HG03159 (cell line): ENCODE results near the gene ZDHHC1.

ENCODE experiments used
- ATAC-seq: cut with Tn5 transposase; IDR thresholded peaks from one replicate; pipeline ENCODE4 v1.9.1; 2021; ENCODE audit warnings: mild to moderate bottlenecking, moderate library complexity; ENCODE audit not compliant: unreplicated experiment

The ZDHHC1 gene

GRCh38 chr16:67411339-67411738 is 4.9 kb downstream of the ZDHHC1 start:
- no peak for ATAC-seq

DNA sequence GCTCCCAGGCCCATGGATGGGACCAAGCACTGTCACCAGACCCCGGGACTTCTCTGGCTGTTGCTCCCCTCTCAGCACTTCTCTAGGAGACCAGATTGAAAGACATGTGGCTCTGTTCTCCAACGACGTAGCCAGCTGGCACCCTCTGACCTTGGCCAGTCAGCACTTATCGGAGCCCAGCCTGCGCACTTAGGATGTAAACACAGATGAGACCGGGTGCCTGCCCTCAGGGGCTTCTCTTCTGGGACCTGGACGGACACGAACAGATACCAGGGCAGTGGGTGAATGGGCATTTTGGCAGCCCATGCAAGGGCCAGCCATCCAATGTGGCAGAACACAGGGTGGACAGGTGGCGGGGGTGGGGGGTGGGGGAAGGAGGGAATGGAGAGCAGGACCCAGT is 6.6 kb downstream of the ZDHHC1 start:
- ATAC-seq: no peak

- ATAC-seq: no peak
Measured at GRCh38 chr16:67407788-67408452, 8.4 kb downstream of the ZDHHC1 start.

GRCh38 chr16:67407176-67407787 is 9.0 kb downstream of the ZDHHC1 start:
- ATAC-seq: no peak

DNA sequence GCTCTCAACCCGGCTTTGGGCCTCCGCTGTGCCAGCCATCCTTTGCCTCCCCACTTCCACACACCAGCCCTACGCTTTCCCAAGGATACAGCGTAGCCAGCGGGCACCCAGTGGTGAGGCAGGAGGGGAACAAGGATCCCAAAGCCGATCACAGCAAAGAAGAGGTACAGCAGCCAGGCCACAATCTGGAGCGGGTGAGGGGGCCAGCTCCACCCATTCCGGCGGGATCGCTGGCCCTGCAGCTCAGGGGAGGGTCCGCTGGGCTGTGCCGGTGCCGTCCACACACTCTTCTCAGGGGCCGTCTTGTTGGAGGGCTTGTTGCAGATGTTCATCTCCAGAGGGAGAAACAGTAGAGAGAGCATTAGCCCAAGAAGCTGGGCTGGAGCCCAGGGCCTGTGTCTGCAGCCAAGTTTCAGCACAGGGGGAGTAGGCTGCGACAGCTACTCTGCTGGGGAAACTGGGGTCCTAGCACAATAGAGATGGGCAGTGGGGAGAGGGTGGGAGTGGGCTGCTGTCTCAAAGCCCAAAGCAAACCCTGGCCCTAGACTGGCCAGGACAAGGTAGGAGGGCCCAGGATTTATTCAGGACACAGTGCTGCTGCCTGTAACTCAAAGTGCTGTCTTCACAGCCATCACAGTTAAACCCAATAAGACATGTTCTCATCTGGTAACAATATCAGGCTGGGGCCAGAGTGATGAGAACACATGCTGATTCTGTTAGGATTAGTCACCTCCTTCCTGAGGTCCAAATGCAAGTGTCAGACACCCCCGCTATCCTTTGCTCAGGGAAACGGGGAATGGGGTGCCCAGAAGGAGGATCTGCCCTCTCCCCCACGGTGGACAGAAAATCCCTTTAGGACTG is 9.9 kb downstream of the ZDHHC1 start:
- ATAC-seq: no peak

- no peak for ATAC-seq
Measured at GRCh38 chr16:67405336-67405735, 10.9 kb downstream of the ZDHHC1 start.

- no peak for ATAC-seq
Measured at GRCh38 chr16:67404740-67405226, 11.5 kb downstream of the ZDHHC1 start.

- ATAC-seq: no peak
Measured at GRCh38 chr16:67403976-67404555, 12.2 kb downstream of the ZDHHC1 start.

GRCh38 chr16:67400901-67401300 is 15.4 kb downstream of the ZDHHC1 start:
- ATAC-seq: no peak

- no peak for ATAC-seq
Measured at GRCh38 chr16:67399749-67400704, 16.2 kb downstream of the ZDHHC1 start.

DNA sequence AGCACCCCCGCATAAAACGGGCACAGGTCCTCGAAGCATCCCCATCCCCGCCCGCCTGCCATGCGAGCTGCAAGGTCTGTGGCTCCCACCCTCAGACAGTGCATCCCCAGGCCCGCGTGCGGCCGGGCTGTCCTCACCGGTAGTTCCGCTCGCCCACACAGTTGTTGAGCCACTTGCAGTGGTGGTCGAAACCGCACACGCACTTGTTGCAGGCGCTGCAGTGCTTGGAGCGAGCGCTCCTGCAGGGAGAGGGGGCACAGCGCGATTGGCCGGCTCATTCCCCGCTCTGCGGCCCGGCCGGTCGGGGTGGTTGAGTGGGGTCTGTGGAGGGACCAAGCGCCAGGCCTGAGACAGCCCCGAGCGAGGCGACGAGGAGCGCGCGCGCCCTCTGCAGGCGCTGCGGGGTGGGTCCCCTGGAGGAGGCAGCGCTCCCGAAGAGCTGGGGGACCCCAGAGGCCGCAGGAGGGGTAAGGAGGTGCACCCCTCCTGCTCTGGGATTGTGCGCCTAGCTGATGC is 17.0 kb downstream of the ZDHHC1 start:
- ATAC-seq: no peak

DNA sequence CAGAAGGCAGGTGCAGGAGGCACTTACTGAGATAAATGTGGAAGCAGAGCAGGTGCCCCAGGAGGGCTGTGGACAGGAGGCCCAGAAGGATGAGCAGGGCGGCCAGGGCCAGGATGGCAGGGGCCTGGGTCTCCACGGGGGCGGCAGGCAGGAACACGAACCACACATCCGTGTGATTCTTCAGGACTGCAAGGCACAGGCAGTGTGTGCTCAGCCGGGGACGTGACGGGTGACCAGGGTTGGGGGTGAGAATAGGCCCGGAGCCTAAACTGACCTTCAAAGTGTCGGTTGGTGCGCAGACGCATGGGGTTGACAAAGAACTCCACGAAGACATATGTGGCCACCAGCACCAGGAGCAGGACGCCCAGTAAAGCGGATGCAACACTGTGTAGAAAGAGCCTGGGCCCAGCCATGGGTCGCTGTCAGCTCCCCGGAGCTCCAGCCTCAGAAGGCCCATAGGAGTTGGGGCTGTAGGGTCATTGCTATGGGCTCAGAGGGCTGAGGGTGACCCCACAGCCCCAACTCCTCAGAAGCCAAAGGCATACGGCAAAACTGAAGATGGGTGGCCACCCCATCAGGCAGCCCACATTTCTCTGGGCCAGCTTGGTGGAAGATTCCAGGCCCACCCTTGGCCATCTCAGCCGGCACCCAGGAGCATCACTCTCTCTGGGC is 17.6 kb downstream of the ZDHHC1 start:
- no peak for ATAC-seq

- ATAC-seq: no peak
Measured at GRCh38 chr16:67397812-67398545, 18.3 kb downstream of the ZDHHC1 start.

- ATAC-seq: no peak
Measured at GRCh38 chr16:67397036-67397801, 19.1 kb downstream of the ZDHHC1 start.

DNA sequence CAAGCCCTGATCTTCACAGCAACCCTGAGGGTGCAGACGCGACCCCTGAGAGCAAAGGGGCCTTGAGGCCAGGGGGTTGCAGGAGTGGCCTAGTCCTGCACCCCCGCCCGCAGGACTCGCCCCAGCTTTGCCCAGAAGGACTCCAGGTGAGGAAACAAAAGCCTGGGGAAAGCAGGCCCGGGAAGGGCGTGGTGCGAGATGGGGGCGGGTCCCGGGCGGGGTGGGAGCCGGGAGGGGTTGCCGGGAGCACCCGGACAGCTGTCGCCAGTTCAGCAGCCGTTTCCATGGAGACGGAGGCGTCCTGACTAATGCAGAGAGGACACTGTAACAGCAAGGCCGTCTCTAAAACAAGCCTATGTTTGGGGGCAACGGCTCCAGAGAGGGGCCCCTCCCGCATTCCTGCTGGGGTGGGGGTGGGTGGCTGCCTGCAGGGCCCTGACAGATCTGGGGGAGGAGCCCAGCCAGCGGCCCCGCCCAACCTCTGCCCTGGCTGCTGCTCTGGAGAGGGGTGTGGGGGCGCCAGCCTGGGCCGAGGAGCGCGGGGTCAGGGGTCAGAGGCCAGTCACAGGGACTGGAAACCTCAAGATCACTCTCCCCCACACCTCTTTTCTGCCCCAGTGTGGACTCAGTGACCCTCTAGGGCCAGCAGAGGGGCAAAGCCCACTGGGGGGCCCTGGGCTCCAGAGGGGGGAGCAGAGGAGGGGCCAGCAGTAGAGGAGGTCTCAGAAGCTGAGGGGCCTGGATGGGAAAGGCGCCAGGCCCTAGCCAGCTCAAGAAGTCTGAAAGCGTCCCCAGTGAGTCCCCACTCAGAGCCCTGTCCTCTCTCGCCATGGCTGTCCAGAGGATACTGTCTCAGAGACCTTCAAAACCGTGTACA is 19.9 kb downstream of the ZDHHC1 start:
- no peak for ATAC-seq

DNA sequence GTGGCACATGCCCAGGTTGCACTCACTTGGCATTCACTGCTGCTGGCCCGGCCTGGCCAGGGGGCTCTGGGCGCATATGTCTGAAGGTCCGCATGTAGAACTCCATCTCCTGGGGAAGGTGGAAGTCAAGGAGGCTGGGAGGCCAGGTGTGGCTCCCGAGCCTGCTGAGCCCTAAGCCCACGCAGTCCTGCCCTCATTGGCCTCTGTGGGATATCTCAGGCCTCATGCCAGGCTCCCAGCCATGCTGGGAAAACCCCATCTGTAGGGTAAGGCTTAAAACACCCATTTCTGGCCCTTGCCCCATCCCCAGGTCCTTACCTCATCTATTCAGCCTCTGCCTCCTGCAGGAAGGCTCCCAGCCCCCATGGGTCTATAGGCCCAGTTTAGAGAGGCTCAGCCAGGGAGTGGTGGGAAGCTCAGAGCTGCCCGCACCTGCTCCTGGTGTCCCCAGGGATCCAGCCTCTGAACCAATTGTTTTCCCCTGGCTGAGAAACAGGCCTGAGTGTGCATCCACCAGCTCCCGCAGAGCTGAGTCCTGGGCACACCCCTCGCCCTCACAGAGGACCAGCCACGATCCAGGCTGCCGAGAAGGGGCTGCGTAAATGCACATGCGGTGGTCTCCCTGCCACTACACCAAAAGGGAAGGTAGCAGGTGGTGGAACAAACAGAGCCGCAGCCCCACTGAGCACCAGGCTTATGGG is 20.7 kb downstream of the ZDHHC1 start:
- no peak for ATAC-seq

- ATAC-seq: no peak
Measured at GRCh38 chr16:67395105-67395457, 21.2 kb downstream of the ZDHHC1 start.
